B cell (primary cell): ENCODE data around the gene MILR1. TPM values are rescaled to one million over a fixed set of nuclear protein-coding genes. Genes with fewer than 3 reads are reported as not detected.

Experiments used
- ATAC-seq: fragments of 200-7000 bp; cut with Tn5 transposase; one replicate; pipeline ENCODE4 v1.10.0; 2021; ENCODE audit warnings: low read depth, mild to moderate bottlenecking, moderate number of reproducible peaks, moderate library complexity
- CTCF ChIA-PET: fragments of 350-600 bp; sonication (Branson Sonifier 250); formaldehyde crosslinking; loops from one replicate; lab custom pipeline; 2021; ENCODE audit warnings: antibody characterized with exemption, inconsistent platforms; lab: Charles Lee
- POLR2A ChIA-PET: fragments of 350-600 bp; sonication (Branson Sonifier 250); formaldehyde crosslinking; loops from one replicate; lab custom pipeline; 2021; ENCODE audit warnings: antibody characterized with exemption; lab: Charles Lee
- DNase-seq: peaks from one replicate; pipeline ENCODE4 v3.0.0; 2013
- H2AFZ ChIP-seq: 2 replicates; pipeline ENCODE4 v1.6.1; 2012; ENCODE audit warnings: mild to moderate bottlenecking, low read depth, low read length; ENCODE audit not compliant: insufficient read depth, poor library complexity, severe bottlenecking
- H3K27ac ChIP-seq, 2 donors: 1 replicate in 1 of 2; 2 replicates in 1 of 2; pipeline ENCODE4 v1.5.1; 2012 to 2013; ENCODE audit warnings: low read length in 2 of 2, mild to moderate bottlenecking in 2 of 2, moderate library complexity in 1 of 2
- H3K27me3 ChIP-seq, 4 experiments: fragments of 200-600 bp in 1 of 4; sonication (generic) in 1 of 4; replicated peaks in 1 of 4; 1 replicate in 2 of 4; 2 replicates in 2 of 4; pipeline versions ENCODE4 v1.6.1 to v1.7.0; 2013 to 2016; ENCODE audit warnings: low read length in 3 of 4, mild to moderate bottlenecking in 2 of 4, mixed read lengths in 1 of 4, moderate library complexity in 1 of 4; ENCODE audit not compliant: insufficient read depth in 4 of 4, control insufficient read depth in 3 of 4; ENCODE audit errors: control extremely low read depth in 1 of 4
- H3K36me3 ChIP-seq, 2 experiments: replicated peaks in 1 of 2; 1 replicate in 1 of 2; 2 replicates in 1 of 2; pipeline versions ENCODE4 v1.6.1 to v1.7.1; 2013; ENCODE audit warnings: low read length in 1 of 2; ENCODE audit not compliant: insufficient read depth in 2 of 2, control insufficient read depth in 1 of 2; ENCODE audit errors: control extremely low read depth in 1 of 2, extremely low read depth in 1 of 2
- H3K4me1 ChIP-seq, 2 donors: fragments of 200-600 bp in 1 of 2; sonication (generic) in 1 of 2; 1 replicate in 1 of 2; 2 replicates in 1 of 2; pipeline versions ENCODE4 v1.5.1 to v1.6.1; 2013 to 2017; ENCODE audit warnings: low read length in 2 of 2; ENCODE audit not compliant: control insufficient read depth in 2 of 2, insufficient read depth in 2 of 2
- H3K4me2 ChIP-seq: replicated peaks from 2 replicates; pipeline ENCODE3; 2012; ENCODE audit warnings: mild to moderate bottlenecking, low read depth, low read length; ENCODE audit not compliant: poor library complexity, severe bottlenecking
- H3K4me3 ChIP-seq, 5 experiments: fragments of 200-600 bp in 1 of 5; sonication (generic) in 1 of 5; 1 replicate in 3 of 5; 2 replicates in 2 of 5; pipeline versions ENCODE4 v1.5.1 to v1.7.0; 2011 to 2016; ENCODE audit warnings: low read length in 4 of 5, mild to moderate bottlenecking in 4 of 5, low read depth in 2 of 5, control low read depth in 1 of 5, moderate library complexity in 1 of 5; ENCODE audit not compliant: insufficient read depth in 1 of 5; ENCODE audit errors: control extremely low read depth in 1 of 5, extremely low read depth in 1 of 5
- H3K79me2 ChIP-seq: fragments of 200-600 bp; sonication (generic); one replicate; pipeline ENCODE4 v1.6.0; 2016; ENCODE audit warnings: low read length; ENCODE audit not compliant: control insufficient read depth, insufficient read depth
- H3K9ac ChIP-seq: fragments of 200-600 bp; sonication (generic); 2 replicates; pipeline ENCODE4 v1.6.1; 2017; ENCODE audit warnings: mild to moderate bottlenecking, low read length, moderate library complexity
- H3K9me3 ChIP-seq, 3 donors: one replicate each; pipeline versions ENCODE4 v1.6.1 to v1.7.1; 2013; ENCODE audit warnings: low read length in 2 of 3; ENCODE audit not compliant: control insufficient read depth in 2 of 3, insufficient read depth in 1 of 3; ENCODE audit errors: control extremely low read depth in 1 of 3
- H4K20me1 ChIP-seq: 2 replicates; pipeline ENCODE4 v1.6.0; 2012; ENCODE audit warnings: mild to moderate bottlenecking, low read length; ENCODE audit not compliant: insufficient read depth, control insufficient read depth, poor library complexity, severe bottlenecking
- H3K27ac Mint-ChIP-seq: one replicate; pipeline ENCODE4 v1.8.0; 2021; ENCODE audit warnings: mixed read lengths
- H3K27me3 Mint-ChIP-seq: one replicate; pipeline ENCODE4 v1.8.0; 2021; ENCODE audit warnings: mixed read lengths
- H3K4me1 Mint-ChIP-seq: one replicate; pipeline ENCODE4 v1.8.0; 2021; ENCODE audit warnings: mixed read lengths
- H3K4me3 Mint-ChIP-seq: one replicate; pipeline ENCODE4 v1.8.0; 2021; ENCODE audit warnings: mixed read lengths
- H3K9me3 Mint-ChIP-seq: one replicate; pipeline ENCODE4 v1.8.0; 2022; ENCODE audit warnings: mixed read lengths; ENCODE audit not compliant: insufficient read depth
- CTCF ChIP-seq: fragments of 200-600 bp; IDR thresholded peaks from one replicate; pipeline ENCODE4 v1.8.0; 2022; ENCODE audit warnings: antibody characterized with exemption, mild to moderate bottlenecking
- EZH2 ChIP-seq: IDR thresholded peaks from 2 replicates; pipeline ENCODE4 v1.6.1; 2012; ENCODE audit warnings: borderline replicate concordance, low read depth, mild to moderate bottlenecking, moderate library complexity, low read length; ENCODE audit not compliant: insufficient read depth, poor library complexity, severe bottlenecking
- WGBS: methylation state at CpG from one replicate; pipeline ENCODE4 v1.1.5; 2013; ENCODE audit warnings: missing lambda C conversion rate; ENCODE audit not compliant: insufficient coverage; 5-methylcytosine and 5-hydroxymethylcytosine counted together
- intact Hi-C: fragments of 100-400 bp; cut with micrococcal nuclease; formaldehyde crosslinking; loops from one replicate; pipeline ENCODE4 v1.10.0; 2022
- polyA plus RNA-seq: library from polyadenylated mRNA; depleted of rRNA; stranded (reverse); fragments of >200 nt; gene quantifications from 2 replicates; pipeline ENCODE4 v1.2.3, GENCODE V29; 2012
- total RNA-seq, 2 donors: library from RNA; stranded (reverse); fragments of 120-200 nt in 1 of 2; gene quantifications; 1 replicate in 1 of 2; 2 replicates in 1 of 2; pipeline versions ENCODE4 v1.2.3 to v1.2.4, GENCODE V29; 2013 to 2022

The MILR1 gene
- total and polyA plus RNA-seq, 2 donors (not counting 1 experiment from before 2014, with no cell fraction given), result 9.4 to 38.0 TPM

GRCh38 chr17:64503821-64504768 is 55.2 kb downstream of the MILR1 start:
- ChIA-PET CTCF (interaction anchor here (4.1 to 5.5 kb wide), 3 partner anchors 7 to 83 kb away, joined by 29 to 125 read pairs (median 35); partner anchors contain the start of gene POLG2), POLR2A (interaction anchor here (1.1 kb wide), 1 partner anchor 730 kb away, joined by 4 read pairs; the partner anchor contains the start of genes CCDC47 and DDX42)
- Histone ChIP-seq H3K4me3 (peak overlapping the region; percentile 97 to 100 (median 99)), H3K79me2 (peaks cover 65% of the 10 kb centered on the region), H3K4me1 (peaks cover 27 to 32% of the 10 kb centered on the region in 2 donors), H3K4me2 (peak overlapping the region; percentile 83), H3K9ac (peak overlapping the region; percentile 100), H4K20me1 (peaks cover 73% of the 10 kb centered on the region), H3K27ac (peak overlapping the region; percentile 99 to 100), H3K27me3 (no peaks in the 10 kb centered on the region), H3K9me3 (no peaks in the 10 kb centered on the region), H2AFZ (no peak overlapping the region), H3K36me3 (peaks cover 4 to 61% of the 10 kb centered on the region in 2 experiments)
- H3K4me1 Mint-ChIP-seq, result peaks cover 65% of the 10 kb centered on the region
- no peaks in the 10 kb centered on the region for H3K27me3 Mint-ChIP-seq
- peak overlapping the region; percentile 99 for H3K27ac Mint-ChIP-seq
- DNase-seq (no peak), ATAC-seq (no peak)
- H3K9me3 Mint-ChIP-seq, result no peaks in the 10 kb centered on the region
- no peak for TF ChIP-seq EZH2
- TF ChIP-seq CTCF, result no peak
- intact Hi-C loops, result no loop called here
- WGBS, result 58% methylated on average over 3 of the region's 7 CpGs
- peak overlapping the region; percentile 97 for H3K4me3 Mint-ChIP-seq
